Gastrocnemius medialis (tissue), 4 donors: ENCODE measurements around the gene PGAM2.
"Not testable (repeated sequence)": the region's sequence is repeated elsewhere in the genome, so short reads cannot be mapped to it uniquely, and the experiment has no call there.

Source experiments
- POLR2A ChIP-seq, 2 donors: fragments of 450-650 bp; IDR thresholded peaks; one replicate each; pipeline ENCODE4 v1.6.1; 2017; ENCODE audit warnings: antibody characterized with exemption in 2 of 2, mild to moderate bottlenecking in 2 of 2, moderate library complexity in 2 of 2
- TF ChIP-seq, protein P1 (sequence below), 5 experiments: fragments of 450-650 bp in 3 of 5; fragments of 200-600 bp in 2 of 5; sonication (generic) in 2 of 5; IDR thresholded peaks in 4 of 5; conservative IDR thresholded peaks in 1 of 5; 1 replicate in 4 of 5; 2 replicates in 1 of 5; pipeline ENCODE4 v1.5.1; 2016 to 2019; ENCODE audit warnings: antibody characterized with exemption in 5 of 5, mild to moderate bottlenecking in 3 of 5, moderate library complexity in 3 of 5

DNA sequence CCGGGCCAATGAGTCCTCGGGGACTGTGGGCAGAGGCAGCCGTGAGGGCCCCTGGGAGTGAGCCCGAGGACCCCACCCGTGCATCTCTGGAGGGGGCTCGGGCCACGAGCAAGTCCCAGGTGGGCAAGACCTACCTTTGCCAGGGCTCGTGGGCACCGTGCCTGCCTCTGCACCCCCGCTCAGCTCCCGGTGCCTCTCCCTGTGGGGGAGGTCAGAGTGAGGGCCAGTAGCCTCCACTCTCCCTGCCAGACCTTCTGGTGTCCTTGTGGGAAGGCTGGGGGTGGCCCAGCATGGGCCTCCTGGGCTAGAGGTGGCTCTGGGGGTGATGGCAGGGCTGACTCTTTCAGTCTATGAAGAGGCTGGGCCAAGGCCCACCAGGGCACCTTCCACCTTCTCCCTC, 35.9 kb downstream of the PGAM2 start:
- TF ChIP-seq, protein P1, sequence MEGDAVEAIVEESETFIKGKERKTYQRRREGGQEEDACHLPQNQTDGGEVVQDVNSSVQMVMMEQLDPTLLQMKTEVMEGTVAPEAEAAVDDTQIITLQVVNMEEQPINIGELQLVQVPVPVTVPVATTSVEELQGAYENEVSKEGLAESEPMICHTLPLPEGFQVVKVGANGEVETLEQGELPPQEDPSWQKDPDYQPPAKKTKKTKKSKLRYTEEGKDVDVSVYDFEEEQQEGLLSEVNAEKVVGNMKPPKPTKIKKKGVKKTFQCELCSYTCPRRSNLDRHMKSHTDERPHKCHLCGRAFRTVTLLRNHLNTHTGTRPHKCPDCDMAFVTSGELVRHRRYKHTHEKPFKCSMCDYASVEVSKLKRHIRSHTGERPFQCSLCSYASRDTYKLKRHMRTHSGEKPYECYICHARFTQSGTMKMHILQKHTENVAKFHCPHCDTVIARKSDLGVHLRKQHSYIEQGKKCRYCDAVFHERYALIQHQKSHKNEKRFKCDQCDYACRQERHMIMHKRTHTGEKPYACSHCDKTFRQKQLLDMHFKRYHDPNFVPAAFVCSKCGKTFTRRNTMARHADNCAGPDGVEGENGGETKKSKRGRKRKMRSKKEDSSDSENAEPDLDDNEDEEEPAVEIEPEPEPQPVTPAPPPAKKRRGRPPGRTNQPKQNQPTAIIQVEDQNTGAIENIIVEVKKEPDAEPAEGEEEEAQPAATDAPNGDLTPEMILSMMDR (IDR thresholded peaks at IDR 0.05 in 4 of 5, conservative IDR thresholded peaks at IDR 0.05 in 1 of 5) = not testable (repeated sequence)
- TF ChIP-seq POLR2A (IDR thresholded peaks at IDR 0.05) = not testable (repeated sequence)
